ENCODE data around the gene SLC44A4. TPM values are rescaled to one million over a fixed set of nuclear protein-coding genes. Genes with fewer than 3 reads are reported as not detected.

The SLC44A4 gene
- total RNA-seq, 2 experiments from 2014 or later: 0.39 TPM; not detected in 1

GRCh38 chr6:31899882-31900722 lies 21.3 kb upstream of the SLC44A4 start:
- POLR2A ChIA-PET: no interaction called here
- CTCF ChIA-PET: no interaction called here
- Mint-ChIP-seq H3K4me3 (no peak overlapping the region), H3K4me1 (ENCODE audit: low read depth) (peaks cover 42% of the 10 kb centered on the region), H3K27me3 (ENCODE audit: low read depth) (peaks cover 7% of the 10 kb centered on the region), H3K9me3 (ENCODE audit: insufficient read depth) (no peaks in the 10 kb centered on the region), H3K27ac (no peak overlapping the region), H3K36me3 (ENCODE audit: low read depth) (peaks cover 17% of the 10 kb centered on the region)
- no peak for ATAC-seq
- peak; percentile 35 for DNase-seq

DNA sequence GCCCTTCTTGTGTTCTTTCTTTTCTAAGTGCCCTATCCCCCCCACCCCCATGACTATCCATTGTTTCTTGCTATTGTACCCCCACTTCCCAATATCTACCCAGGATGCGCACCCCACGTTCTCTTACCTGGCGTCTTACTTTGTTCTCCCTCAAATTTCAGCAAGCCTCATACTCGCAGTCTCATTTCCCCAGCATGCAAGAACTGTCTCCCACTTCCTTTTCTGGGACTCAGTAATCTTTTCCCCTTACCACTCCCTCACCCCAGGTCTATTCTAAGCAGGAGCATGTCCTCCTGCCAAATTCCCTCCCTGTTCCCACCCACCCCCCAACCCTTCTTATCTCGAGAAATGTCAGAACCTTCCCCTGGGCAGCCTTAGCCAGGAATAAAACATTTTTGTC lies 20.4 kb upstream of the SLC44A4 start:
- ChIA-PET CTCF (interaction anchor here (1.5 kb wide), 1 partner anchor 60 kb away, joined by 6 read pairs; the partner anchor contains the start of genes NELFE and SKIC2), POLR2A (interaction anchor here (0.8 kb wide), 1 partner anchor 16 kb away, joined by 3 read pairs; no protein-coding TSS in a partner anchor)
- H3K4me3 Mint-ChIP-seq: peak overlapping the region; percentile 68
- no peak for DNase-seq
- H3K27me3 Mint-ChIP-seq (ENCODE audit: low read depth): peaks cover 7% of the 10 kb centered on the region
- H3K9me3 Mint-ChIP-seq (ENCODE audit: insufficient read depth): no peaks in the 10 kb centered on the region
- peaks cover 17% of the 10 kb centered on the region for H3K36me3 Mint-ChIP-seq (ENCODE audit: low read depth)
- H3K4me1 Mint-ChIP-seq (ENCODE audit: low read depth): peaks cover 42% of the 10 kb centered on the region
- no peak overlapping the region for H3K27ac Mint-ChIP-seq
- ATAC-seq: no peak

DNA sequence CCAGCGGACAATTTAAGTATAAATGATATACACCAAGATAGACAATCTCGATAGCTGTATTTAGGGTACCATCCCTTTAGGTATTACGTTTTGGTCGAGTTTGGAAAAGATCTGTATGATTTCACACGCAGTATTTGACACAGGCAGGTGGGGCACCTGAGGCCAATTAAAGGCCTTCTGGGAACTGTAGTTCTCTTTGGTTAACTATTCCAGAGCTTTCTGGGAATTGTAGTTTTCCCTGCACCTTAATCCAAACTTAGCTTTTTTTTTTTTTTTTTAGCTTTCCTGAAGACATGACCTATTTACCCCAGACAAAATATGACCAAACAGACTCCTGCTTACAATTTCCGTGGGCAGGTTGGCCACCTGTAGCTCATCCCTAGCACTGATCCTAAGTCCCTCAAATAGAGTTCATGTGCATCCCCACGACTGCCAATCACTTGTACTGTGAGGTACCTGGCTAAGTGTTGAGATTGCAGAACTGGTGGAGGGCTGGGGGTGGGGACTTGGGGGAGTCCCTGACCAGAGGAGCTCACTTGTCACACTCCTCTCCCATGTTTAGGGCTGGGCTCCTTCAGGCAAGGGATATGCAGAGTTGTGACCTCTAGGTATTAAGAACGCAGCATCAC lies 19.7 kb upstream of the SLC44A4 start:
- CTCF ChIA-PET: interaction anchor here (1.2 to 1.6 kb wide), 7 partner anchors 9 to 217 kb away, joined by 3 to 6 read pairs (median 4); partner anchors contain the start of genes LSM2, LY6G5C, NELFE and SKIC2
- Mint-ChIP-seq H3K4me1 (ENCODE audit: low read depth) (peaks cover 45% of the 10 kb centered on the region), H3K27me3 (ENCODE audit: low read depth) (peaks cover 7% of the 10 kb centered on the region), H3K27ac (peak overlapping the region; percentile 91), H3K4me3 (peak overlapping the region; percentile 95), H3K9me3 (ENCODE audit: insufficient read depth) (no peaks in the 10 kb centered on the region), H3K36me3 (ENCODE audit: low read depth) (peaks cover 19% of the 10 kb centered on the region)
- ATAC-seq: peak; percentile 24
- peak; percentile 49 for DNase-seq
- POLR2A ChIA-PET: interaction anchor here (0.7 to 1.2 kb wide), 3 partner anchors 16 to 357 kb away, joined by 3 to 6 read pairs (median 3); partner anchors contain the start of genes DDX39B and DXO

GRCh38 chr6:31897612-31898382 lies 19.0 kb upstream of the SLC44A4 start, which contains the start of gene EHMT2:
TSS of gene EHMT2 (minus strand) at chr6:31897698. CDS start at chr6:31897677, 21 bp downstream.
- POLR2A ChIA-PET: interaction anchor here (0.5 to 1.7 kb wide), 9 partner anchors 21 to 1151 kb away, joined by 3 to 9 read pairs (median 3); partner anchors contain the start of genes DDX39B, DXO, MSH5 and NEU1
- Mint-ChIP-seq H3K36me3 (ENCODE audit: low read depth) (peaks cover 26% of the 10 kb centered on the region), H3K4me1 (ENCODE audit: low read depth) (peaks cover 48% of the 10 kb centered on the region), H3K27ac (peak within 1 kb of the TSS; percentile 91), H3K27me3 (ENCODE audit: low read depth) (peaks cover 4% of the 10 kb centered on the region), H3K9me3 (ENCODE audit: insufficient read depth) (no peaks in the 10 kb centered on the region), H3K4me3 (peak within 1 kb of the TSS; percentile 95)
- DNase-seq: peak; percentile 90
- ATAC-seq: peak; percentile 71
- CTCF ChIA-PET: interaction anchor here (1.2 to 2.3 kb wide), 9 partner anchors 8 to 217 kb away, joined by 3 to 6 read pairs (median 4); partner anchors contain the start of genes LSM2, LY6G5C, NELFE and NEU1

- ChIA-PET POLR2A (interaction anchor here (0.5 to 1.7 kb wide), 7 partner anchors 21 to 1150 kb away, joined by 3 to 9 read pairs (median 3); partner anchors contain the start of genes DXO, MSH5 and NEU1), CTCF (interaction anchor here (0.7 to 2.3 kb wide), 7 partner anchors 8 to 128 kb away, joined by 3 to 6 read pairs (median 3); partner anchors contain the start of genes LSM2 and NEU1)
- ATAC-seq (peak; percentile 14), DNase-seq (peak; percentile 25)
- Mint-ChIP-seq H3K4me3 (peak overlapping the region; percentile 95), H3K9me3 (ENCODE audit: insufficient read depth) (no peaks in the 10 kb centered on the region), H3K4me1 (ENCODE audit: low read depth) (peaks cover 48% of the 10 kb centered on the region), H3K27ac (peak overlapping the region; percentile 81), H3K36me3 (ENCODE audit: low read depth) (peaks cover 33% of the 10 kb centered on the region), H3K27me3 (ENCODE audit: low read depth) (no peaks in the 10 kb centered on the region)
Measured at GRCh38 chr6:31896856-31897611, 18.2 kb upstream of the SLC44A4 start.

DNA sequence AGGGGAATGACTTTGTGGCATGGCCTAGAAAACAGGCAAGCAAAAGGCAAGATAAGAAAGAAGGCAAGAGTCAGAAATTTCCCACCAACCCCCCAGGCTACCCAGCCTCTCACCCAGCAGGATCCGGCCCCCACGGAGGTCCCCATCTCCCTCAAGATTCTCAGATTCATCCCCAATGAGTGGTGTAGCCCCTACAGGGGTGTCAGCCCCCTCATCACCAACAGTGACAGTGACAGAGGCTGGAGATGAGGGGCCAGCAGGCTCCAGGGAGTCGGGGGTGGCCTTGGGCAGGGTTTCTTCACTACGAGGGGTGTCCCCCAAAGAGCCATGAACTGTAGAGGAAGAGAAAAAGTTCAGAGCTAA lies 17.7 kb upstream of the SLC44A4 start:
- no peak for ATAC-seq

DNA sequence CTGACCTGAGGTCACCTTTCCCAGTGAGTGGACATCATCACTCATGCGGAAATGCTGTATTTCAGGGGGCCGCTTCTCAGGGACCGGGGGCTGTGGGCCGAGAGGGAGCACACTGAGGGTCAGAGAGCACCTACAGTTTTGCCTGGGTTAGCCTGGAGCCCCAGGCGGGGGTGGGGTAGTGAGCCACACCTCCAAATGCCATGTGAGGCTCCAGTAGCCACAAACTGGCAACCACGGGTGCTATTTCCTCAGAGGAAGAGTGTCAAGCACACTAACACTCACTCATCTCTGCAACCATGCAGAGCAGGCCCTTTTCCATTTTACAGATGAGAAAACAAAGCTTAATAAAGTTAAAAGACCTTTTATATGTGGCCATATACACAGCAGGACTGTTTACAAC lies 14.0 kb upstream of the SLC44A4 start:
- ChIA-PET CTCF (no interaction called here), POLR2A (no interaction called here)
- H3K4me1 Mint-ChIP-seq (ENCODE audit: low read depth): peaks cover 26% of the 10 kb centered on the region
- no peak for ATAC-seq
- no peak for DNase-seq
- no peak overlapping the region for H3K27ac Mint-ChIP-seq
- no peak overlapping the region for H3K4me3 Mint-ChIP-seq
- H3K36me3 Mint-ChIP-seq (ENCODE audit: low read depth): peaks cover 44% of the 10 kb centered on the region
- no peaks in the 10 kb centered on the region for H3K9me3 Mint-ChIP-seq (ENCODE audit: insufficient read depth)
- H3K27me3 Mint-ChIP-seq (ENCODE audit: low read depth): no peaks in the 10 kb centered on the region

More for the DNA sequence above, 17.7 kb upstream of the SLC44A4 start:
- Mint-ChIP-seq H3K27me3 (ENCODE audit: low read depth) (no peaks in the 10 kb centered on the region), H3K4me1 (ENCODE audit: low read depth) (peaks cover 49% of the 10 kb centered on the region), H3K36me3 (ENCODE audit: low read depth) (peaks cover 36% of the 10 kb centered on the region), H3K9me3 (ENCODE audit: insufficient read depth) (no peaks in the 10 kb centered on the region), H3K4me3 (peak overlapping the region; percentile 79), H3K27ac (peak overlapping the region; percentile 81)
- ChIA-PET CTCF (interaction anchor here (0.7 to 2.3 kb wide), 3 partner anchors 9 to 34 kb away, joined by 3 to 6 read pairs (median 3); partner anchors contain the start of gene NEU1), POLR2A (interaction anchor here (1.7 kb wide), 1 partner anchor 33 kb away, joined by 9 read pairs; the partner anchor contains the start of gene NEU1)
- no peak for DNase-seq

DNA sequence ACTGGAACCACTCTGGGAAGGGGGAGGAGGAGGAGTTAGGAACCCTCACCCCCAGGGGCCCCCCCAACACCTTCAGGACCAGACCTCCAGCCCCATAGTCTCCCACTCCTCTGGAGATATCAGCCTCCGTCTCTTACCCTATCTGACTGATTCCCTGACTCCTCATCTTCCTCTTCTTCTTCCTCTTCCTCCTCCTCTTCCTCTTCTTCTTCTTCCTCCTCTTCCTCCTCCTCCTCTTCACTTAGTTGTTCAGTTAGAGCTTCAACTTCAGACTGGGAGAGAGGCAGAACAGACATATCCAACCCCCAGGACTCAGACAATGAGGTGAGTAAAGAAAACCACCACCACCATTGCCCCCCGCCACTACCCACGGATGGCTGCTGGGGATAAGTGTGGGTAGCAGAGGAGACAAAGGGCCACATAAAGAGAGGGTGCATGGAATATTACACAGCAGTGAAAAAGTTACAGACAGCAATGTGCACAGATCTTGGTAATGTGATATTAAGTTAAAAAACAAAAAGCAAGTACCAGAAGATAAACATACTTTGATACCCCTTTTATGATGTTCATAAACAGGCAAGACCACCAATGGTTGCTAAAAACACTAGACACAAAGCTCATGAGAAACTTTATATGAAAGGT lies 10.7 kb upstream of the SLC44A4 start:
- Mint-ChIP-seq H3K27ac (no peak overlapping the region), H3K4me3 (no peak overlapping the region), H3K36me3 (ENCODE audit: low read depth) (peaks cover 52% of the 10 kb centered on the region), H3K27me3 (ENCODE audit: low read depth) (no peaks in the 10 kb centered on the region), H3K9me3 (ENCODE audit: insufficient read depth) (no peaks in the 10 kb centered on the region), H3K4me1 (ENCODE audit: low read depth) (peaks cover 15% of the 10 kb centered on the region)
- ChIA-PET POLR2A (interaction anchor here (1.6 kb wide), 1 partner anchor 13 kb away, joined by 6 read pairs; no protein-coding TSS in a partner anchor), CTCF (interaction anchor here (1.0 to 2.8 kb wide), 7 partner anchors 9 to 63 kb away, joined by 3 to 8 read pairs (median 4); partner anchors contain the start of gene EHMT2)
- DNase-seq (no peak), ATAC-seq (no peak)

DNA sequence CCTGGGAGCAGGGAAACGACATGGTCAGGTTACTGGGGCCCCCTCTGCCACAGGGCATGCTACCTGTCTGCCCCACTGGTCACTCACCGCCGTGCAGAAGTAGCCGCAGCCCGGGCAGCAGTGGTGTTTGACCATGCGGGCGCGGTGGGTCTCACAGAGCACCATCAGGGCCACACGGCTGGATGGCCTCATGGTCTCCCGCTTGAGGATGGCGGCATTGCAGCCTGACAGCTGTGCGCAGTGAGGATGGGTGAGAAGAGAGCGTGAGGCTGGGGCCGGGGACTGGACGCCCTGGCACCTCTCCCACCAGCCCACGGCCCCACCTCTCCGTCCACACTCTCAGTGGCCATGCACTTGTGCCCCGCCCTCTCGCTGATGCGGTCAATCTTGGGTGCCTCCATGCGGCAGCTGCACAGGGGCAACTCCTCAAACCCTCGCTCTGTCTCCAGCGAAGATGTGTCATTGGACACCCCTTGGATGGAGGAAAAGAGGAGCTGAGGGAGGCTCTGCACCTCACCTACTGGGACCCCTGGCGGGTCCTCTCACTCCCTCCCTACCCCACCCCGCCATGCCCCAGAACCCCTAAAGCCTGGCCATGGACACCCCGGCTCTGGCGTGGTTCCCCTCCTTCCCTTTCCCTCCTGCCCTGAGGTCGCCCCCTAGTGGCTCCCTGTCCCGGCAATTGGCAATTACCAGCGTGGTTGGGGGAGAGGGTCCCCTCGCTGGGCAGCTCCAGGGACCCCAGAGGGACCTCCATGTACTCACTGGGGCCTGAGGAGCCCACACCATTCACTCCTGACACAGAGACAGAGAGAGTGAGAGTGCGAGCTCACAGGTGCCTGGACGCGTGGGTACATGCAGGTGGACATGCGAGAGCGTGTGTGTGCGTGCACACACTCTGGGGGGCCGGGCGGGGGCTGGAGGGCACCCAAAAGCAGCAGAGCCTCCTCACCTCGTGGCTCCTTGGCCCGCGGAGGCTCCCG lies 9.8 kb upstream of the SLC44A4 start:
- Mint-ChIP-seq H3K27ac (no peak overlapping the region), H3K4me1 (ENCODE audit: low read depth) (peaks cover 13% of the 10 kb centered on the region), H3K27me3 (ENCODE audit: low read depth) (no peaks in the 10 kb centered on the region), H3K9me3 (ENCODE audit: insufficient read depth) (no peaks in the 10 kb centered on the region), H3K36me3 (ENCODE audit: low read depth) (peaks cover 50% of the 10 kb centered on the region), H3K4me3 (no peak overlapping the region)
- peak; percentile 62 for DNase-seq
- ATAC-seq: peak; percentile 52
- ChIA-PET CTCF (interaction anchor here (0.8 to 2.8 kb wide), 6 partner anchors 9 to 35 kb away, joined by 3 to 8 read pairs (median 4); partner anchors contain the start of gene EHMT2), POLR2A (interaction anchor here (0.8 to 1.6 kb wide), 2 partner anchors 12 to 25 kb away, joined by 4 to 6 read pairs; no protein-coding TSS in a partner anchor)
